Endothelial cell of umbilical vein (primary cell): ENCODE data around the gene CXADR. TPM values are rescaled to one million over a fixed set of nuclear protein-coding genes. Genes with fewer than 3 reads are reported as not detected.

ENCODE experiments used
- BruUV-seq: library from RNA; stranded (reverse); fragments of 400-500 nt; replicated peaks from 2 replicates; lab custom pipeline; 2021; lab: Mats Ljungman, UMichigan
- CTCF ChIA-PET: fragments of 300-600, 350-600 bp; sonication (Branson Sonifier 250); formaldehyde crosslinking; loops from one replicate; lab custom pipeline; 2021; ENCODE audit warnings: antibody characterized with exemption, inconsistent platforms; lab: Charles Lee
- POLR2A ChIA-PET: fragments of 300-600, 350-600 bp; sonication (Branson Sonifier 250); formaldehyde crosslinking; loops from one replicate; lab custom pipeline; 2021; ENCODE audit warnings: antibody characterized with exemption, inconsistent platforms; lab: Charles Lee
- DNase-seq: peaks from one replicate; pipeline ENCODE4 v3.0.0-alpha.2; 2011; ENCODE audit warnings: low read depth, low spot score
- FAIRE-seq: peaks from 2 replicates; lab custom pipeline; 2011; peaks lifted over from hg19 to GRCh38; lab: Jason Lieb, UNC
- H2AFZ ChIP-seq: 2 replicates; pipeline ENCODE4 v1.6.0; 2012; ENCODE audit warnings: low read depth, low read length, control low read depth, inconsistent platforms
- H3K27ac ChIP-seq: 2 replicates; pipeline ENCODE4 v1.5.1; 2011; ENCODE audit warnings: low read depth, mild to moderate bottlenecking, control low read depth, low read length, moderate library complexity; ENCODE audit not compliant: insufficient read depth
- H3K27me3 ChIP-seq, 2 experiments: 2 replicates each; pipeline versions ENCODE4 v1.6.0 to v1.6.1; 2011; ENCODE audit warnings: low read length in 2 of 2, mixed read lengths in 1 of 2; ENCODE audit not compliant: control insufficient read depth in 2 of 2, insufficient read depth in 2 of 2
- H3K36me3 ChIP-seq, 2 experiments: 2 replicates in 1 of 2; 3 replicates in 1 of 2; pipeline ENCODE4 v1.5.1; 2011; ENCODE audit warnings: low read length in 2 of 2, mild to moderate bottlenecking in 1 of 2, moderate library complexity in 1 of 2; ENCODE audit not compliant: control insufficient read depth in 2 of 2, insufficient read depth in 2 of 2; ENCODE audit errors: extremely low read depth in 1 of 2
- H3K4me1 ChIP-seq: 3 replicates; pipeline ENCODE4 v1.5.1; 2011; ENCODE audit warnings: mild to moderate bottlenecking, low read length; ENCODE audit not compliant: control insufficient read depth, insufficient read depth; ENCODE audit errors: extremely low read depth
- H3K4me2 ChIP-seq: 2 replicates; pipeline ENCODE4 v1.6.1; 2011; ENCODE audit warnings: low read length, control low read depth, mixed read lengths; ENCODE audit not compliant: insufficient read depth
- H3K4me3 ChIP-seq, 3 experiments: fragments of 200-600 bp in 1 of 3; sonication (generic), shearing (Covaris generic) in 1 of 3; replicated peaks in 1 of 3; 2 replicates each; pipeline ENCODE4 v1.5.1; 2011 to 2016; ENCODE audit warnings: control low read depth in 3 of 3, low read length in 3 of 3, mild to moderate bottlenecking in 2 of 3, inconsistent platforms in 1 of 3, low read depth in 1 of 3, moderate library complexity in 1 of 3; ENCODE audit not compliant: insufficient read depth in 1 of 3
- H3K79me2 ChIP-seq: 2 replicates; pipeline ENCODE4 v1.6.0; 2012; ENCODE audit warnings: low read length, inconsistent platforms; ENCODE audit not compliant: control insufficient read depth, insufficient read depth
- H3K9ac ChIP-seq: replicated peaks from 2 replicates; pipeline ENCODE3; 2011; ENCODE audit warnings: low read length, control low read depth; ENCODE audit not compliant: insufficient read depth; ENCODE audit errors: extremely low read depth
- H3K9me1 ChIP-seq: replicated peaks from 3 replicates; pipeline ENCODE4 v1.6.0; 2011; ENCODE audit warnings: mild to moderate bottlenecking, low read length; ENCODE audit not compliant: control insufficient read depth, insufficient read depth; ENCODE audit errors: extremely low read depth
- H3K9me3 ChIP-seq: replicated peaks from 2 replicates; pipeline ENCODE4 v1.5.1; 2012; ENCODE audit warnings: low read length, inconsistent platforms; ENCODE audit not compliant: control insufficient read depth, insufficient read depth
- H4K20me1 ChIP-seq: replicated peaks from 2 replicates; pipeline ENCODE3; 2011; ENCODE audit warnings: mild to moderate bottlenecking, low read length; ENCODE audit not compliant: control insufficient read depth, insufficient read depth; ENCODE audit errors: extremely low read depth
- EZH2 ChIP-seq: IDR thresholded peaks from 2 replicates; pipeline ENCODE4 v1.6.1; 2012; ENCODE audit warnings: borderline replicate concordance, low read depth, mild to moderate bottlenecking, moderate library complexity, low read length, inconsistent platforms; ENCODE audit not compliant: severe bottlenecking
- FOS ChIP-seq: IDR thresholded peaks from 2 replicates; pipeline ENCODE4 v1.6.1; 2011; ENCODE audit warnings: mild to moderate bottlenecking, low read length, moderate library complexity, borderline replicate concordance; ENCODE audit not compliant: insufficient read depth
- GATA2 ChIP-seq: IDR thresholded peaks from 2 replicates; pipeline ENCODE4 v1.7.0; 2011; ENCODE audit warnings: low read depth, mild to moderate bottlenecking, moderate library complexity, mixed read lengths, low read length; ENCODE audit not compliant: insufficient read length, insufficient read depth
- JUN ChIP-seq: IDR thresholded peaks from 2 replicates; pipeline ENCODE4 v1.6.1; 2011; ENCODE audit warnings: borderline replicate concordance, low read depth; ENCODE audit not compliant: insufficient read length, insufficient read depth
- MYC ChIP-seq: IDR thresholded peaks from one replicate; pipeline ENCODE4 v1.6.1; 2011; ENCODE audit warnings: mild to moderate bottlenecking, low read depth, low read length
- POLR2A ChIP-seq: IDR thresholded peaks from 2 replicates; pipeline ENCODE4 v1.6.1; 2012; ENCODE audit warnings: low read depth, mild to moderate bottlenecking, control low read depth, low read length
- POLR2AphosphoS5 ChIP-seq: IDR thresholded peaks from 2 replicates; pipeline ENCODE4 v1.6.1; 2012; ENCODE audit warnings: low read depth, mild to moderate bottlenecking, control low read depth, low read length, moderate library complexity; ENCODE audit not compliant: insufficient read depth
- dilution Hi-C: fragments of 300-500 bp; cut with MboI; formaldehyde crosslinking; loops from one replicate; pipeline ENCODE4 v1.15.0; 2019; ENCODE audit warnings: low sequenced_read_pairs; ENCODE audit not compliant: extremely low pct_ligation_motif_present
- intact Hi-C: fragments of 100-400 bp; cut with micrococcal nuclease; formaldehyde crosslinking; loops from one replicate; pipeline ENCODE4 v1.10.0; 2022
- polyA plus RNA-seq, 4 experiments: library from polyadenylated mRNA; depleted of rRNA in 3 of 4; stranded (reverse) in 3 of 4; unstranded in 1 of 4; fragments of >200 nt; gene quantifications; 2 replicates each; pipeline versions ENCODE4 v1.2.1 to v1.2.3, GENCODE V29; 2011 to 2012; ENCODE audit warnings: missing spikeins in 1 of 4
- total RNA-seq: library from RNA; stranded (reverse); gene quantifications from 2 replicates; pipeline ENCODE4 v1.2.3, GENCODE V29; 2021
- TF ChIP-seq, protein P1 (sequence below), 2 donors: IDR thresholded peaks; 1 replicate in 1 of 2; 2 replicates in 1 of 2; pipeline ENCODE4 v1.5.1; 2011; ENCODE audit warnings: low read length in 2 of 2, mild to moderate bottlenecking in 2 of 2, moderate library complexity in 2 of 2, control low read depth in 1 of 2, inconsistent platforms in 1 of 2, low read depth in 1 of 2; ENCODE audit not compliant: insufficient read depth in 1 of 2; ENCODE audit errors: extremely low read depth in 1 of 2
- TF ChIP-seq, protein P2 (sequence below): IDR thresholded peaks from 2 replicates; pipeline ENCODE4 v1.6.1; 2011; ENCODE audit not compliant: insufficient read depth, insufficient read length

Gene CXADR
- total and polyA plus RNA-seq, 2 donors (not counting 3 experiments of a cell fraction or from before 2014, with no cell fraction given) = 3.2 to 12.2 TPM

DNA sequence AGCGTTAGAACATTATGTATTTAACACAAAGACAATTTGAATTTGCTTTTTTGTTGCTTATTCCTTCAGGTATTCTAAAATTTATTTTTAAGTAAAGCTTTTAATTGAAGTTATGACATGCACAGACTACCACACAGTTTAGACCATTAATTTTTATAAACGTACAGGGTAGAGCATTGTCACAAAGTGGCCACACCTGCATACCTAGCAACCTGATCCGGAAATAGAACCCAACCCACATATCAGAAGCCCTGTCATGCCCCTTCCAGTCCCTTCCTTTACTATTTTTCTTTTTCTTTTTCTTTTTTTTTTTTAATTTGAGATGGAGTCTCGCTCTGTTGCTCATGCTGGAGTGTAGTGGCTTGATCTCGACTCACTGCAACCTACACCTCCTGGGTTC is 16.8 kb downstream of the CXADR start:
- Histone ChIP-seq H3K9ac (no peak overlapping the region), H3K9me3 (no peaks in the 10 kb centered on the region), H4K20me1 (no peaks in the 10 kb centered on the region), H3K27me3 (no peaks in the 10 kb centered on the region), H3K36me3 (no peaks in the 10 kb centered on the region), H3K9me1 (no peaks in the 10 kb centered on the region), H3K4me3 (no peak overlapping the region), H3K79me2 (no peaks in the 10 kb centered on the region), H3K4me1 (peaks cover 25% of the 10 kb centered on the region), H3K27ac (no peak overlapping the region), H2AFZ (no peak overlapping the region), H3K4me2 (no peak overlapping the region)
- DNase-seq = no peak
- no peak for FAIRE-seq
- no peak for TF ChIP-seq POLR2A
- dilution Hi-C loops = no loop called here
- ChIA-PET CTCF (interaction anchor here (1.4 kb wide), 1 partner anchor 143 kb away, joined by 3 read pairs; no protein-coding TSS in a partner anchor), POLR2A (no interaction called here)
- no TSS peak for BruUV-seq
- intact Hi-C loops = loop anchor here (5.0 kb wide), 1 partner anchor 77 kb away; no protein-coding TSS in a partner anchor

- DNase-seq (no peak), FAIRE-seq (no peak)
- H3K4me1 ChIP-seq = peaks cover 25% of the 10 kb centered on the region
- dilution Hi-C loops = no loop called here
- no peak overlapping the region for H2AFZ ChIP-seq
- TF ChIP-seq POLR2AphosphoS5 (no peak), GATA2 (no peak), EZH2 (no peak), FOS (no peak), JUN (no peak), POLR2A (no peak), MYC (no peak)
- TF ChIP-seq, protein P1, sequence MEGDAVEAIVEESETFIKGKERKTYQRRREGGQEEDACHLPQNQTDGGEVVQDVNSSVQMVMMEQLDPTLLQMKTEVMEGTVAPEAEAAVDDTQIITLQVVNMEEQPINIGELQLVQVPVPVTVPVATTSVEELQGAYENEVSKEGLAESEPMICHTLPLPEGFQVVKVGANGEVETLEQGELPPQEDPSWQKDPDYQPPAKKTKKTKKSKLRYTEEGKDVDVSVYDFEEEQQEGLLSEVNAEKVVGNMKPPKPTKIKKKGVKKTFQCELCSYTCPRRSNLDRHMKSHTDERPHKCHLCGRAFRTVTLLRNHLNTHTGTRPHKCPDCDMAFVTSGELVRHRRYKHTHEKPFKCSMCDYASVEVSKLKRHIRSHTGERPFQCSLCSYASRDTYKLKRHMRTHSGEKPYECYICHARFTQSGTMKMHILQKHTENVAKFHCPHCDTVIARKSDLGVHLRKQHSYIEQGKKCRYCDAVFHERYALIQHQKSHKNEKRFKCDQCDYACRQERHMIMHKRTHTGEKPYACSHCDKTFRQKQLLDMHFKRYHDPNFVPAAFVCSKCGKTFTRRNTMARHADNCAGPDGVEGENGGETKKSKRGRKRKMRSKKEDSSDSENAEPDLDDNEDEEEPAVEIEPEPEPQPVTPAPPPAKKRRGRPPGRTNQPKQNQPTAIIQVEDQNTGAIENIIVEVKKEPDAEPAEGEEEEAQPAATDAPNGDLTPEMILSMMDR (IDR thresholded peaks at IDR 0.05; ENCODE audit: extremely low read depth in 1 of 2, insufficient read depth in 1 of 2, low read depth in 1 of 2, low read length in 2 of 2) = no peak
- TF ChIP-seq, protein P2, sequence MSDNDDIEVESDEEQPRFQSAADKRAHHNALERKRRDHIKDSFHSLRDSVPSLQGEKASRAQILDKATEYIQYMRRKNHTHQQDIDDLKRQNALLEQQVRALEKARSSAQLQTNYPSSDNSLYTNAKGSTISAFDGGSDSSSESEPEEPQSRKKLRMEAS = no peak
- H3K9me3 ChIP-seq = no peaks in the 10 kb centered on the region
- no TSS peak for BruUV-seq
- H3K9me1 ChIP-seq = no peaks in the 10 kb centered on the region
- intact Hi-C loops = no loop called here
- ChIA-PET POLR2A (no interaction called here), CTCF (interaction anchor here (1.4 to 2.7 kb wide), 3 partner anchors 22 to 146 kb away, joined by 5 to 11 read pairs (median 8); no protein-coding TSS in a partner anchor)
- no peaks in the 10 kb centered on the region for H4K20me1 ChIP-seq
- H3K27ac ChIP-seq = no peak overlapping the region
- no peaks in the 10 kb centered on the region for H3K27me3 ChIP-seq
- H3K4me2 ChIP-seq = no peak overlapping the region
- no peak overlapping the region for H3K4me3 ChIP-seq
- no peaks in the 10 kb centered on the region for H3K79me2 ChIP-seq
- H3K36me3 ChIP-seq = no peaks in the 10 kb centered on the region
- no peak overlapping the region for H3K9ac ChIP-seq
These were observed 19.4 kb downstream of the CXADR start for GRCh38 chr21:17532292-17532691.
